ENCODE measurements around the gene ISYNA1. TPM values are rescaled to one million over a fixed set of nuclear protein-coding genes. Genes with fewer than 3 reads are reported as not detected.
A peak's percentile ranks its signal among the peaks of the same experiment; 100 is the strongest.

ISYNA1 gene
- total RNA-seq, 4 donors from 2014 or later: 15.8 to 38.9 (median 26.2) TPM

DNA sequence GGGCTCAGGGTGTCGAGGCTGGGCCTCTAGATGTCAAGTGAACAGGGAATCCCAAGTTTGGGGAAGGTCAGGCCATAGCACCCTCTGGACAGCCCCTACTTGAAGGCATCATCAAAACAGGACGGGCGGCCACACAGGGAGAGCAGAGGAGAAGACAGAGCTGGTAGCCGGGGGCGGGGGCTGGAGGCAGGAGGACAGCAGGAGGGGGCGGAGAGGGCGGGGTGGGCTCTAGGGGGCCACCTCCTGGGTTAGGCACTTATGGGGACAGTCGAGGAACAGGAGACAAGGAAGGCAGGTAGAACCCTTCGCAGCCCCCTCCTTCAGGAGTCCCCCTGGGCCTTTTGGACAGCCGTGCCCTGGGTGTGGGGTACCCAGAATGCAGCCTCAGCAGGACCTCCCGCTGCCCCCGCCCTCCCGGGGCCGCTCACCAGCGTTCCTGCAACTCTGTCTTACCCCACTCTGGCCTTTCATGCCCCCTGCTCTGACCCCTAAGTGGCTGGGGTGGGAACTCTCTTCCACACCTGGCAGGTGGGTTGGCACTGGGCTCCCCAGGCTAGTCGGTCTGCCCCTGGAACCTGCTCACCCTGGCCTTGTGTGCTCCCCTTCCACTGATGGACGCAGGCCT is 12.9 kb downstream of the ISYNA1 start:
- DNase-seq (ENCODE audit: extremely low spot score): no peak
- Histone ChIP-seq H3K4me1 (peaks cover 76 to 100% (median 95%) of the 10 kb centered on the region in 4 donors), H3K36me3 (peaks cover 0 to 8% (median 5%) of the 10 kb centered on the region in 4 donors), H3K4me3 (no peak overlapping the region), H3K9me3 (no peaks in the 10 kb centered on the region), H3K27me3 (no peaks in the 10 kb centered on the region), H3K27ac (replicated peaks in 1 of 4) (peak overlapping the region; percentile 69 to 85 (median 80))
- WGBS: 78% methylated on average over 7 of the region's 17 CpGs
- intact Hi-C loops (cut with DNase I): no loop called here
- no peak for TF ChIP-seq EP300 (IDR thresholded peaks at IDR 0.05)
- TF ChIP-seq, protein P1, sequence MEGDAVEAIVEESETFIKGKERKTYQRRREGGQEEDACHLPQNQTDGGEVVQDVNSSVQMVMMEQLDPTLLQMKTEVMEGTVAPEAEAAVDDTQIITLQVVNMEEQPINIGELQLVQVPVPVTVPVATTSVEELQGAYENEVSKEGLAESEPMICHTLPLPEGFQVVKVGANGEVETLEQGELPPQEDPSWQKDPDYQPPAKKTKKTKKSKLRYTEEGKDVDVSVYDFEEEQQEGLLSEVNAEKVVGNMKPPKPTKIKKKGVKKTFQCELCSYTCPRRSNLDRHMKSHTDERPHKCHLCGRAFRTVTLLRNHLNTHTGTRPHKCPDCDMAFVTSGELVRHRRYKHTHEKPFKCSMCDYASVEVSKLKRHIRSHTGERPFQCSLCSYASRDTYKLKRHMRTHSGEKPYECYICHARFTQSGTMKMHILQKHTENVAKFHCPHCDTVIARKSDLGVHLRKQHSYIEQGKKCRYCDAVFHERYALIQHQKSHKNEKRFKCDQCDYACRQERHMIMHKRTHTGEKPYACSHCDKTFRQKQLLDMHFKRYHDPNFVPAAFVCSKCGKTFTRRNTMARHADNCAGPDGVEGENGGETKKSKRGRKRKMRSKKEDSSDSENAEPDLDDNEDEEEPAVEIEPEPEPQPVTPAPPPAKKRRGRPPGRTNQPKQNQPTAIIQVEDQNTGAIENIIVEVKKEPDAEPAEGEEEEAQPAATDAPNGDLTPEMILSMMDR (IDR thresholded peaks at IDR 0.05): no peak
- no peak for TF ChIP-seq POLR2A (IDR thresholded peaks at IDR 0.05; ENCODE audit: low read depth)
- no peak for TF ChIP-seq POLR2AphosphoS5 (IDR thresholded peaks at IDR 0.05)

DNA sequence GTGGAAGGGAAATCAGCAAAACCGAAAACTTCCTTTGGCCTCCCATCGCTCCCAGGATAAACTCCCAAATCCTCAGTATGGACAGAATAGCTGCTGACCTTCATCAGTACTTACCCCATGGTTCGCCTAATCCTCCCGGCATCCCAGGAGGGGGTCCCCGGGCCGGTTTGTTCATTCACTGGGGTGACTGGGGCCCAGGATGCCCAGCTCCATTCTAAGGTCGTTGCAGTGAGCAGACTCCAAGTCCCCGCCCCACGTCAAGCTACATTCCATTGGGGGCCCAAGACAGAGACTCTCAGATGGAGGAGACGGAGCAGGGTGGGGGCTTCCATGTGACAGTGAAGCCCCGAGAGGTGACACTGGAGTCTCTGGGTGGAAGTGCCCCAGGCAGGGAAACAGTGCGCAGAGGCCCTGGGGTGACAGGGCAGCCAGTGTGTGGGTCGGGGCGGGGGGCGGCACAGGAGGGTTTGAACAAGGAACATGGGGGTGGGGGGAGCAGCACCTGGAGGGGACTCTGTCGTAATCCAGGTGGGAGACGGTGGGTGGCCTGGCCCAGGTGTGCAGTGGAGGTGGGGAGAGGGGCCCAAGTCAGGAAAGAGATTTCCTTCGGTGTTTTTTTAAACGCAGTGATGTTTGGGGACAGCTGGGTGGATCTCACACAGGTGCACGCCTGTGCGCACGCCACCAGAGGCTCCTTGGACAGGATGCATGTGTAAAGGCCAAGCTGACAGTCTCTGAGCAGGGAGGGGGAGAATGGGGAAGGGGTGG is 13.6 kb downstream of the ISYNA1 start:
- TF ChIP-seq POLR2A (IDR thresholded peaks at IDR 0.05; ENCODE audit: low read depth) (no peak), EP300 (IDR thresholded peaks at IDR 0.05) (no peak), POLR2AphosphoS5 (IDR thresholded peaks at IDR 0.05) (no peak)
- TF ChIP-seq, protein P1 (IDR thresholded peaks at IDR 0.05): no peak
- H3K27ac ChIP-seq (replicated peaks in 1 of 4): peak overlapping the region; percentile 38 to 85 (median 80)

GRCh38 chr19:18423258-18424020 is 14.5 kb downstream of the ISYNA1 start:
- H3K36me3 ChIP-seq: peaks cover 0 to 7% (median 5%) of the 10 kb centered on the region in 4 donors
- no peak for TF ChIP-seq POLR2AphosphoS5 (IDR thresholded peaks at IDR 0.05)
- no peak for TF ChIP-seq POLR2A (IDR thresholded peaks at IDR 0.05; ENCODE audit: low read depth)
- TF ChIP-seq EP300 (IDR thresholded peaks at IDR 0.05): no peak
- TF ChIP-seq, protein P1 (IDR thresholded peaks at IDR 0.05): no peak
- H3K27ac ChIP-seq (replicated peaks in 1 of 4): peak overlapping the region; percentile 38 to 85 (median 80)
- WGBS: 89% methylated on average over 11 of the region's 21 CpGs
- H3K4me3 ChIP-seq: no peak overlapping the region
- intact Hi-C loops (cut with DNase I): no loop called here
- H3K27me3 ChIP-seq: no peaks in the 10 kb centered on the region
- peaks cover 70 to 94% (median 91%) of the 10 kb centered on the region in 4 donors for H3K4me1 ChIP-seq
- H3K9me3 ChIP-seq: no peaks in the 10 kb centered on the region
- DNase-seq (ENCODE audit: extremely low spot score): no peak

More for the DNA sequence above, 13.6 kb downstream of the ISYNA1 start:
- no peaks in the 10 kb centered on the region for H3K27me3 ChIP-seq
- no peak for DNase-seq (ENCODE audit: extremely low spot score)
- H3K4me1 ChIP-seq: peaks cover 73 to 96% (median 93%) of the 10 kb centered on the region in 4 donors
- H3K9me3 ChIP-seq: no peaks in the 10 kb centered on the region
- peaks cover 0 to 8% (median 5%) of the 10 kb centered on the region in 4 donors for H3K36me3 ChIP-seq
- WGBS: 83% methylated on average over 17 of the region's 22 CpGs
- H3K4me3 ChIP-seq: no peak overlapping the region
- intact Hi-C loops (cut with DNase I): no loop called here

GRCh38 chr19:18422530-18423191 is 15.3 kb downstream of the ISYNA1 start:
- no peak for TF ChIP-seq EP300 (IDR thresholded peaks at IDR 0.05)
- Histone ChIP-seq H3K27ac (replicated peaks in 1 of 4) (peak overlapping the region in 3 of 4 donors; percentile 13 to 85 (median 78)), H3K4me1 (peaks cover 74 to 95% (median 93%) of the 10 kb centered on the region in 4 donors), H3K36me3 (peaks cover 0 to 3% (median under 1%) of the 10 kb centered on the region in 4 donors), H3K9me3 (no peaks in the 10 kb centered on the region), H3K4me3 (no peak overlapping the region), H3K27me3 (no peaks in the 10 kb centered on the region)
- intact Hi-C loops (cut with DNase I): no loop called here
- no peak for DNase-seq (ENCODE audit: extremely low spot score)
- WGBS: 80% methylated on average over 14 of the region's 14 CpGs

Data from esophagus muscularis mucosa (tissue), 4 donors.